GM12878 (cell line): ENCODE measurements around the gene CD300E. TPM values are rescaled to one million over a fixed set of nuclear protein-coding genes. Genes with fewer than 3 reads are reported as not detected.

Experiments used
- ATAC-seq: fragments of 200-7000 bp; cut with Tn5 transposase; 3 replicates; pipeline ENCODE4 v1.9.1; 2020; ENCODE audit warnings: mild to moderate bottlenecking, moderate library complexity
- BruUV-seq: library from RNA; stranded (reverse); fragments of 400-500 nt; replicated peaks from 2 replicates; lab custom pipeline; 2021; lab: Mats Ljungman, UMichigan
- CTCF ChIA-PET: fragments of 300-600 bp; sonication (Branson Sonifier 250); formaldehyde crosslinking; extraction: SDS; loops from one replicate; lab custom pipeline; 2021; ENCODE audit warnings: inconsistent platforms; lab: Yijun Ruan, JAX
- POLR2A ChIA-PET: fragments of 350-600 bp; formaldehyde crosslinking; extraction: SDS; loops from one replicate; lab custom pipeline; 2021; ENCODE audit warnings: inconsistent platforms; lab: Charles Lee
- RAD21 ChIA-PET: fragments of 300-600 bp; sonication (Branson Sonifier 250); formaldehyde crosslinking; loops from one replicate; lab custom pipeline; 2023; ENCODE audit warnings: antibody characterized with exemption; ENCODE audit not compliant: unreplicated experiment; lab: Charles Lee
- SMC1A ChIA-PET: fragments of 300-600 bp; sonication (Branson Sonifier 250); formaldehyde crosslinking; loops from one replicate; lab custom pipeline; 2023; ENCODE audit not compliant: unreplicated experiment, uncharacterized antibody; lab: Charles Lee
- DNase-seq: peaks from one replicate; pipeline ENCODE4 v3.0.0-alpha.2; 2011; ENCODE audit warnings: low read depth, low spot score
- FAIRE-seq: peaks from 3 replicates; lab custom pipeline; 2011; peaks lifted over from hg19 to GRCh38; lab: Jason Lieb, UNC
- H2AFZ ChIP-seq: 2 replicates; pipeline ENCODE4 v1.6.0; 2011; ENCODE audit warnings: low read depth, low read length, control low read depth; ENCODE audit not compliant: control insufficient read depth
- H3K27ac ChIP-seq: 2 replicates; pipeline ENCODE4 v1.5.1; 2011; ENCODE audit warnings: control low read depth; ENCODE audit not compliant: control insufficient read depth, insufficient read depth
- H3K27me3 ChIP-seq, 2 experiments: replicated peaks in 1 of 2; 2 replicates each; pipeline versions ENCODE4 v1.6.0 to v1.6.1; 2011; ENCODE audit warnings: low read length in 1 of 2; ENCODE audit not compliant: control insufficient read depth in 2 of 2, insufficient read depth in 2 of 2
- H3K36me3 ChIP-seq, 2 experiments: 2 replicates each; pipeline ENCODE4 v1.5.1; 2011; ENCODE audit warnings: low read length in 1 of 2; ENCODE audit not compliant: control insufficient read depth in 2 of 2, insufficient read depth in 2 of 2
- H3K4me1 ChIP-seq: 2 replicates; pipeline ENCODE4 v1.6.1; 2011; ENCODE audit warnings: mild to moderate bottlenecking, low read length, moderate library complexity, mixed read lengths; ENCODE audit not compliant: control insufficient read depth, insufficient read depth
- H3K4me2 ChIP-seq: 2 replicates; pipeline ENCODE4 v1.6.0; 2011; ENCODE audit warnings: control low read depth; ENCODE audit not compliant: control insufficient read depth, insufficient read depth
- H3K4me3 ChIP-seq: fragments of 200-600 bp; sonication (generic); 2 replicates; pipeline ENCODE4 v1.5.1; 2016
- H3K79me2 ChIP-seq: 2 replicates; pipeline ENCODE4 v1.6.0; 2011; ENCODE audit warnings: low read length; ENCODE audit not compliant: control insufficient read depth, insufficient read depth
- H3K9ac ChIP-seq: 2 replicates; pipeline ENCODE4 v1.8.0; 2011; ENCODE audit warnings: low read length, control low read depth, mixed read lengths; ENCODE audit not compliant: control insufficient read depth, insufficient read depth
- H3K9me3 ChIP-seq: replicated peaks from 3 replicates; pipeline ENCODE4 v1.5.1; 2011; ENCODE audit warnings: mild to moderate bottlenecking, low read length; ENCODE audit not compliant: control insufficient read depth, insufficient read depth
- H4K20me1 ChIP-seq: 2 replicates; pipeline ENCODE4 v1.6.0; 2011; ENCODE audit not compliant: control insufficient read depth, insufficient read depth
- BACH1 ChIP-seq: fragments of 450-650 bp; IDR thresholded peaks from 2 replicates; pipeline ENCODE4 v1.6.1; 2017; ENCODE audit warnings: mild to moderate bottlenecking, borderline replicate concordance
- BMI1 ChIP-seq: fragments of 450-650 bp; IDR thresholded peaks from 2 replicates; pipeline ENCODE4 v1.6.1; 2016; ENCODE audit warnings: mild to moderate bottlenecking, moderate library complexity, borderline replicate concordance
- FOXM1 ChIP-seq: IDR thresholded peaks from 2 replicates; pipeline ENCODE4 v1.6.1; 2012; ENCODE audit warnings: low read depth, mild to moderate bottlenecking, inconsistent platforms, low read length, moderate library complexity
- KDM1A ChIP-seq: fragments of 200-600 bp; sonication (generic); IDR thresholded peaks from 2 replicates; pipeline ENCODE4 v1.6.1; 2016; ENCODE audit warnings: borderline replicate concordance
- RUNX3 ChIP-seq: IDR thresholded peaks from 2 replicates; pipeline ENCODE4 v1.6.1; 2012; ENCODE audit warnings: low read length, inconsistent platforms
- SMC3 ChIP-seq: IDR thresholded peaks from 2 replicates; pipeline ENCODE4 v1.6.1; 2011; ENCODE audit warnings: low read length, improper control_type of control experiment, borderline replicate concordance
- TBL1XR1 ChIP-seq: IDR thresholded peaks from 2 replicates; pipeline ENCODE4 v1.6.1; 2012; ENCODE audit warnings: low read depth, low read length, improper control_type of control experiment
- TCF12 ChIP-seq: IDR thresholded peaks from 2 replicates; pipeline ENCODE4 v1.6.1; 2011; ENCODE audit warnings: low read depth, mild to moderate bottlenecking, low read length
- ZNF207 ChIP-seq: fragments of 450-650 bp; IDR thresholded peaks from 2 replicates; pipeline ENCODE4 v1.6.1; 2014; ENCODE audit warnings: antibody characterized with exemption, mild to moderate bottlenecking, borderline replicate concordance
- ZNF24 ChIP-seq: fragments of 450-650 bp; IDR thresholded peaks from 2 replicates; pipeline ENCODE4 v1.6.1; 2017; ENCODE audit warnings: antibody characterized with exemption, mild to moderate bottlenecking
- WGBS: methylation state at CpG from one replicate; pipeline ENCODE4 v1.1.6; 2016; ENCODE audit warnings: low lambda C conversion rate; ENCODE audit not compliant: insufficient replicate concordance, insufficient coverage; ENCODE audit errors: missing lambda C conversion rate; 5-methylcytosine and 5-hydroxymethylcytosine counted together
- in situ Hi-C: fragments of 300-500 bp; cut with MboI; formaldehyde crosslinking; loops from 9 replicates; pipeline ENCODE4 v1.14.3; 2018; ENCODE audit warnings: mixed read lengths
- intact Hi-C: fragments of 100-400 bp; cut with micrococcal nuclease; formaldehyde crosslinking; loops from one replicate; pipeline ENCODE4 v1.14.2; 2022; ENCODE audit not compliant: unreplicated experiment
- polyA plus RNA-seq, 11 experiments: library from polyadenylated mRNA; depleted of rRNA in 4 of 11; unstranded in 6 of 11; stranded (reverse) in 5 of 11; fragments of >200 nt; fragmentation: Nextera tagmentation in 4 of 11; fragmentation: Illumina TruSeq in 1 of 11; extraction: Ambion mirVana in 4 of 11; extraction: Trizol in 1 of 11; gene quantifications; 1 replicate in 1 of 11; 2 replicates in 10 of 11; pipeline versions ENCODE4 v1.2.1 to v1.2.3, GENCODE V29; 2011 to 2016; ENCODE audit warnings: inconsistent platforms in 2 of 11, missing spikeins in 2 of 11, low read depth in 1 of 11
- total RNA-seq, 4 experiments: library from RNA; depleted of rRNA in 3 of 4; stranded (reverse); fragments of >200 nt in 3 of 4; fragmentation: Illumina TruSeq in 1 of 4; extraction: Trizol in 1 of 4; gene quantifications; 2 replicates each; pipeline versions ENCODE4 v1.2.1 to v1.2.3, GENCODE V29; 2013 to 2021
- TF ChIP-seq, protein P1 (sequence below): IDR thresholded peaks from 2 replicates; pipeline ENCODE4 v1.6.1; 2011; ENCODE audit warnings: borderline replicate concordance, low read depth, mild to moderate bottlenecking, moderate library complexity, mixed read lengths, low read length; ENCODE audit not compliant: insufficient read depth; ENCODE audit errors: extremely low read length
- TF ChIP-seq, protein P2 (sequence below): fragments of 450-650 bp; IDR thresholded peaks from 2 replicates; pipeline ENCODE4 v1.6.1; 2017; ENCODE audit warnings: mild to moderate bottlenecking
- TF ChIP-seq, protein P3 (sequence below): fragments of 450-650 bp; formaldehyde crosslinking; IDR thresholded peaks from 2 replicates; pipeline ENCODE4 v1.4.0; 2022; ENCODE audit warnings: mild to moderate bottlenecking, moderate library complexity
- TF ChIP-seq, protein P4 (sequence below): fragments of 450-650 bp; IDR thresholded peaks from 2 replicates; pipeline ENCODE4 v1.6.1; 2017; ENCODE audit warnings: mild to moderate bottlenecking, moderate library complexity

CD300E gene
- total and polyA plus RNA-seq, 10 of the 15 experiments (the other 5 are each of a cell fraction or from before 2014, with no cell fraction given) = not detected

DNA sequence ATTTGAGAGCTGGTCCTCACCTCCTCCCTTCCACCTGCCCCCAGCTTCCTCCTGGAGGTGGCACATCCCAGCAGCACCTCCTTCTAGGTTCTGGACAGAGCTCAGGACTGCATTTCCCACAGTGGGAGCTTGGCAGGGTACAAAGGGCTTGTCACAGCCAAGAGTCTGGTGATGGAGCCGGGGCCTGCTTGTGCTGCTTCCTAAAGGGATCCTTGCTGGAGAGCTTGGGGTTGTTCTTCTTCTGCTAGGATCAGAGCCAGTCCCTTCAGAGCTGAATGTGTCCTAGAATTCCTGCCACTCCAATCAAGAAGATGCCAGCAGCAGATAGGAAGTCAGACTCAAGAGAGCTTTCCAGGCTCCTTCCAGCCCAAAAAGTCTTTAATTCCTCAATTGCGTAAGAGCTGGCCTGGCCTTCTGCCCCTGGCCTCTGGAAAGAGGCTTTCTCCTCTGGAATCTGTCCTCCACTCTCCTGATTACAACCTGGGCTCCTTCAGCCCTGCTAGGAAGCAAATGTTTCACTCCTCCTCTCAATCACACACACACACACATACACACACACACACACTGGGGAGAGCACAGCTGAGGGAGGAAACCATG lies 4.4 kb downstream of the CD300E start:
- Histone ChIP-seq H3K4me2 (no peak overlapping the region), H4K20me1 (no peaks in the 10 kb centered on the region), H3K9me3 (no peaks in the 10 kb centered on the region; the same call in 2 of the 3 replicates), H3K4me3 (no peak overlapping the region), H3K79me2 (no peaks in the 10 kb centered on the region), H3K4me1 (no peaks in the 10 kb centered on the region), H3K36me3 (no peaks in the 10 kb centered on the region), H2AFZ (no peak overlapping the region), H3K27me3 (peaks cover 6 to 7% of the 10 kb centered on the region in 2 experiments; a peak in 2 of 4 replicates), H3K9ac (no peak overlapping the region), H3K27ac (no peak overlapping the region)
- in situ Hi-C loops (no loop called here), intact Hi-C loops (no loop called here)
- no TSS peak for BruUV-seq
- ChIA-PET RAD21 (interaction anchor here (0.6 kb wide), 1 partner anchor 130 kb away, joined by 4 read pairs; no protein-coding TSS in a partner anchor), POLR2A (interaction anchor here (1.1 kb wide), 1 partner anchor 16 kb away, joined by 3 read pairs; no protein-coding TSS in a partner anchor), CTCF (interaction anchor here (1.2 to 2.1 kb wide), 4 partner anchors 16 to 118 kb away, joined by 3 to 6 read pairs (median 4); partner anchors contain the start of gene RAB37), SMC1A (no interaction called here)
- ATAC-seq = no peak
- FAIRE-seq = no peak
- no peak for DNase-seq
- WGBS = 0% methylated on average over 2 of the region's 2 CpGs
- no peak for TF ChIP-seq TCF12
- no peak for TF ChIP-seq KDM1A
- TF ChIP-seq TBL1XR1 = no peak
- TF ChIP-seq, protein P1, sequence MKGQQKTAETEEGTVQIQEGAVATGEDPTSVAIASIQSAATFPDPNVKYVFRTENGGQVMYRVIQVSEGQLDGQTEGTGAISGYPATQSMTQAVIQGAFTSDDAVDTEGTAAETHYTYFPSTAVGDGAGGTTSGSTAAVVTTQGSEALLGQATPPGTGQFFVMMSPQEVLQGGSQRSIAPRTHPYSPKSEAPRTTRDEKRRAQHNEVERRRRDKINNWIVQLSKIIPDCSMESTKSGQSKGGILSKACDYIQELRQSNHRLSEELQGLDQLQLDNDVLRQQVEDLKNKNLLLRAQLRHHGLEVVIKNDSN = no peak
- no peak for TF ChIP-seq ZNF24
- TF ChIP-seq ZNF207 = no peak
- TF ChIP-seq, protein P2, sequence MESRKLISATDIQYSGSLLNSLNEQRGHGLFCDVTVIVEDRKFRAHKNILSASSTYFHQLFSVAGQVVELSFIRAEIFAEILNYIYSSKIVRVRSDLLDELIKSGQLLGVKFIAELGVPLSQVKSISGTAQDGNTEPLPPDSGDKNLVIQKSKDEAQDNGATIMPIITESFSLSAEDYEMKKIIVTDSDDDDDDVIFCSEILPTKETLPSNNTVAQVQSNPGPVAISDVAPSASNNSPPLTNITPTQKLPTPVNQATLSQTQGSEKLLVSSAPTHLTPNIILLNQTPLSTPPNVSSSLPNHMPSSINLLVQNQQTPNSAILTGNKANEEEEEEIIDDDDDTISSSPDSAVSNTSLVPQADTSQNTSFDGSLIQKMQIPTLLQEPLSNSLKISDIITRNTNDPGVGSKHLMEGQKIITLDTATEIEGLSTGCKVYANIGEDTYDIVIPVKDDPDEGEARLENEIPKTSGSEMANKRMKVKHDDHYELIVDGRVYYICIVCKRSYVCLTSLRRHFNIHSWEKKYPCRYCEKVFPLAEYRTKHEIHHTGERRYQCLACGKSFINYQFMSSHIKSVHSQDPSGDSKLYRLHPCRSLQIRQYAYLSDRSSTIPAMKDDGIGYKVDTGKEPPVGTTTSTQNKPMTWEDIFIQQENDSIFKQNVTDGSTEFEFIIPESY = no peak
- no peak for TF ChIP-seq BACH1
- TF ChIP-seq SMC3 = no peak
- TF ChIP-seq RUNX3 = no peak
- TF ChIP-seq BMI1 = no peak
- no peak for TF ChIP-seq FOXM1
- TF ChIP-seq, protein P3, sequence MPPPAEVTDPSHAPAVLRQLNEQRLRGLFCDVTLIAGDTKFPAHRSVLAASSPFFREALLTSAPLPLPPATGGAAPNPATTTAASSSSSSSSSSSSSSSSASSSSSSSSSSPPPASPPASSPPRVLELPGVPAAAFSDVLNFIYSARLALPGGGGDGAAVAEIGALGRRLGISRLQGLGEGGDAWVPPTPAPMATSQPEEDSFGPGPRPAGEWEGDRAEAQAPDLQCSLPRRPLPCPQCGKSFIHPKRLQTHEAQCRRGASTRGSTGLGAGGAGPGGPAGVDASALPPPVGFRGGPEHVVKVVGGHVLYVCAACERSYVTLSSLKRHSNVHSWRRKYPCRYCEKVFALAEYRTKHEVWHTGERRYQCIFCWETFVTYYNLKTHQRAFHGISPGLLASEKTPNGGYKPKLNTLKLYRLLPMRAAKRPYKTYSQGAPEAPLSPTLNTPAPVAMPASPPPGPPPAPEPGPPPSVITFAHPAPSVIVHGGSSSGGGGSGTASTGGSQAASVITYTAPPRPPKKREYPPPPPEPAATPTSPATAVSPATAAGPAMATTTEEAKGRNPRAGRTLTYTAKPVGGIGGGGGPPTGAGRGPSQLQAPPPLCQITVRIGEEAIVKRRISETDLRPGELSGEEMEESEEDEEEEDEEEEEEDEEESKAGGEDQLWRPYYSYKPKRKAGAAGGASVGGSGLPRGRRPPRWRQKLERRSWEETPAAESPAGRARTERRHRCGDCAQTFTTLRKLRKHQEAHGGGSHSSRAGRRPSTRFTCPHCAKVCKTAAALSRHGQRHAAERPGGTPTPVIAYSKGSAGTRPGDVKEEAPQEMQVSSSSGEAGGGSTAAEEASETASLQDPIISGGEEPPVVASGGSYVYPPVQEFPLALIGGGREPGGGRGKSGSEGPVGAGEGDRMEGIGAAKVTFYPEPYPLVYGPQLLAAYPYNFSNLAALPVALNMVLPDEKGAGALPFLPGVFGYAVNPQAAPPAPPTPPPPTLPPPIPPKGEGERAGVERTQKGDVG (CRISPR knock-in tag) = no peak
- TF ChIP-seq, protein P4, sequence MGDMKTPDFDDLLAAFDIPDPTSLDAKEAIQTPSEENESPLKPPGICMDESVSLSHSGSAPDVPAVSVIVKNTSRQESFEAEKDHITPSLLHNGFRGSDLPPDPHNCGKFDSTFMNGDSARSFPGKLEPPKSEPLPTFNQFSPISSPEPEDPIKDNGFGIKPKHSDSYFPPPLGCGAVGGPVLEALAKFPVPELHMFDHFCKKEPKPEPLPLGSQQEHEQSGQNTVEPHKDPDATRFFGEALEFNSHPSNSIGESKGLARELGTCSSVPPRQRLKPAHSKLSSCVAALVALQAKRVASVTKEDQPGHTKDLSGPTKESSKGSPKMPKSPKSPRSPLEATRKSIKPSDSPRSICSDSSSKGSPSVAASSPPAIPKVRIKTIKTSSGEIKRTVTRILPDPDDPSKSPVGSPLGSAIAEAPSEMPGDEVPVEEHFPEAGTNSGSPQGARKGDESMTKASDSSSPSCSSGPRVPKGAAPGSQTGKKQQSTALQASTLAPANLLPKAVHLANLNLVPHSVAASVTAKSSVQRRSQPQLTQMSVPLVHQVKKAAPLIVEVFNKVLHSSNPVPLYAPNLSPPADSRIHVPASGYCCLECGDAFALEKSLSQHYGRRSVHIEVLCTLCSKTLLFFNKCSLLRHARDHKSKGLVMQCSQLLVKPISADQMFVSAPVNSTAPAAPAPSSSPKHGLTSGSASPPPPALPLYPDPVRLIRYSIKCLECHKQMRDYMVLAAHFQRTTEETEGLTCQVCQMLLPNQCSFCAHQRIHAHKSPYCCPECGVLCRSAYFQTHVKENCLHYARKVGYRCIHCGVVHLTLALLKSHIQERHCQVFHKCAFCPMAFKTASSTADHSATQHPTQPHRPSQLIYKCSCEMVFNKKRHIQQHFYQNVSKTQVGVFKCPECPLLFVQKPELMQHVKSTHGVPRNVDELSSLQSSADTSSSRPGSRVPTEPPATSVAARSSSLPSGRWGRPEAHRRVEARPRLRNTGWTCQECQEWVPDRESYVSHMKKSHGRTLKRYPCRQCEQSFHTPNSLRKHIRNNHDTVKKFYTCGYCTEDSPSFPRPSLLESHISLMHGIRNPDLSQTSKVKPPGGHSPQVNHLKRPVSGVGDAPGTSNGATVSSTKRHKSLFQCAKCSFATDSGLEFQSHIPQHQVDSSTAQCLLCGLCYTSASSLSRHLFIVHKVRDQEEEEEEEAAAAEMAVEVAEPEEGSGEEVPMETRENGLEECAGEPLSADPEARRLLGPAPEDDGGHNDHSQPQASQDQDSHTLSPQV = no peak
